HEK293T (cell line): ENCODE measurements around the gene TTC33.
A peak's percentile ranks its signal among the peaks of the same experiment; 100 is the strongest.

ENCODE experiments used
- CTCF ChIA-PET: fragments of 350-600 bp; formaldehyde crosslinking; extraction: SDS; loops from one replicate; lab custom pipeline; 2021; ENCODE audit warnings: antibody characterized with exemption, inconsistent platforms; lab: Yijun Ruan, JAX
- POLR2A ChIA-PET: fragments of 350-600 bp; formaldehyde crosslinking; extraction: SDS; loops from one replicate; lab custom pipeline; 2020; ENCODE audit warnings: antibody characterized with exemption, inconsistent platforms; lab: Yijun Ruan, JAX
- DNase-seq: peaks from one replicate; pipeline ENCODE4 v3.0.0; 2012; ENCODE audit warnings: mixed read lengths; ENCODE audit errors: extremely low spot score
- ARNT ChIP-seq: fragments of 450-650 bp; IDR thresholded peaks from 2 replicates; pipeline ENCODE4 v1.6.1; 2017; ENCODE audit warnings: mild to moderate bottlenecking
- BHLHE40 ChIP-seq: fragments of 450-650 bp; IDR thresholded peaks from 2 replicates; pipeline ENCODE4 v1.6.1; 2016; ENCODE audit warnings: mild to moderate bottlenecking, moderate library complexity, borderline replicate concordance
- CTBP1 ChIP-seq: fragments of 450-650 bp; IDR thresholded peaks from 2 replicates; pipeline ENCODE4 v1.6.1; 2016; ENCODE audit warnings: borderline replicate concordance
- ELF4 ChIP-seq: fragments of 450-650 bp; IDR thresholded peaks from 2 replicates; pipeline ENCODE4 v1.6.1; 2017; ENCODE audit warnings: antibody characterized with exemption
- FOXA1 ChIP-seq: fragments of 450-650 bp; IDR thresholded peaks from 2 replicates; pipeline ENCODE4 v1.6.1; 2016; ENCODE audit warnings: mild to moderate bottlenecking
- FOXK2 ChIP-seq: fragments of 450-650 bp; IDR thresholded peaks from 2 replicates; pipeline ENCODE4 v1.6.1; 2016; ENCODE audit warnings: mild to moderate bottlenecking
- FOXM1 ChIP-seq: fragments of 450-650 bp; IDR thresholded peaks from 2 replicates; pipeline ENCODE4 v1.6.1; 2017; ENCODE audit warnings: mild to moderate bottlenecking, borderline replicate concordance
- HDGF ChIP-seq: fragments of 450-650 bp; IDR thresholded peaks from 2 replicates; pipeline ENCODE4 v1.6.1; 2017; ENCODE audit warnings: antibody characterized with exemption, borderline replicate concordance
- L3MBTL2 ChIP-seq: fragments of 450-650 bp; conservative IDR thresholded peaks from 2 replicates; pipeline ENCODE4 v1.6.1; 2016; ENCODE audit warnings: mild to moderate bottlenecking
- LEF1 ChIP-seq: fragments of 450-650 bp; IDR thresholded peaks from 2 replicates; pipeline ENCODE4 v1.6.1; 2017; ENCODE audit warnings: mild to moderate bottlenecking, borderline replicate concordance
- NFRKB ChIP-seq: fragments of 450-650 bp; IDR thresholded peaks from 2 replicates; pipeline ENCODE4 v1.6.1; 2016; ENCODE audit warnings: mild to moderate bottlenecking, moderate library complexity
- SP1 ChIP-seq: fragments of 450-650 bp; IDR thresholded peaks from 2 replicates; pipeline ENCODE4 v1.6.1; 2017
- SUZ12 ChIP-seq: fragments of 450-650 bp; IDR thresholded peaks from 2 replicates; pipeline ENCODE4 v1.6.1; 2016; ENCODE audit warnings: mild to moderate bottlenecking
- TARDBP ChIP-seq: fragments of 450-650 bp; IDR thresholded peaks from 2 replicates; pipeline ENCODE4 v1.6.1; 2016
- ZNF384 ChIP-seq: fragments of 450-650 bp; IDR thresholded peaks from 2 replicates; pipeline ENCODE4 v1.6.1; 2016
- TF ChIP-seq, protein P1 (sequence below): fragments of 450-650 bp; IDR thresholded peaks from 2 replicates; pipeline ENCODE4 v1.6.1; 2016

TTC33 gene

DNA sequence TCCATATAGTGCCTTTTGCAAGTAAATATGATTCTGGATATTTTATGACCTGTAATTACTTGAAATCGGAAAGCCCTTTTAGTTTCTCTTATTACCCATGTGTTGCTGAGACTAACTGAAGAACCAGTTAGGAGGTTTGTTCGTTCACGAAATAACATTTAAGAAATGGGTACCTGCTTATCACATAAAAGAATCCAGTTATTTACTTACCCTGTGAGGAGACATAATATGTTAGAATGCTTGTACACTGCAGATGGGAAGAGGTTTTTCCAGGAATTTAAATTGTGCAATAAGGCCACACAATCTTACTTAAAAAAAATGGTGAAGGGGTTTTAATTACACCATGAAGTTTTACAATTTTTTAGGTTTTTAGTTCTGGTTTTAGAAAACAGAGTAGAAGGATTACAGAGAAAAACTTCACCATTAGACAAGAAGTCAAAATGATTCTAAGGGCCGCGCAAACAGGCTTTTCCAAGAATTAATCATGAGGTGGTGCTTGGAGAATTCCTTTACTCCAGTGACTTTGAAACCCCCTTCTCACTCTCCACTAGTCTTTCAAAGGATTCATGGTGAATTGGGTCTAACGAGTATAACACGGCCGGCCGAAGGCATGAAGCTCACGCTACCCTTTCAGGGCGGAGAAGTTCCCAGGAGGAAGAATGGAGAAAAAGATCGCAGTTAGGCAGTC lies 77.2 kb downstream of the TTC33 start:
- DNase-seq: no peak
- TF ChIP-seq TARDBP: no peak
- no peak for TF ChIP-seq L3MBTL2
- no peak for TF ChIP-seq SUZ12
- TF ChIP-seq SP1: no peak
- TF ChIP-seq ELF4: no peak
- TF ChIP-seq ARNT: no peak
- TF ChIP-seq HDGF: no peak
- no peak for TF ChIP-seq LEF1
- TF ChIP-seq NFRKB: no peak
- no peak for TF ChIP-seq FOXM1
- no peak for TF ChIP-seq ZNF384
- no peak for TF ChIP-seq CTBP1
- POLR2A ChIA-PET: no interaction called here
- CTCF ChIA-PET: interaction anchor here (0.6 kb wide), 3 partner anchors 18 to 166 kb away, joined by 3 to 5 read pairs (median 5); no protein-coding TSS in a partner anchor

DNA sequence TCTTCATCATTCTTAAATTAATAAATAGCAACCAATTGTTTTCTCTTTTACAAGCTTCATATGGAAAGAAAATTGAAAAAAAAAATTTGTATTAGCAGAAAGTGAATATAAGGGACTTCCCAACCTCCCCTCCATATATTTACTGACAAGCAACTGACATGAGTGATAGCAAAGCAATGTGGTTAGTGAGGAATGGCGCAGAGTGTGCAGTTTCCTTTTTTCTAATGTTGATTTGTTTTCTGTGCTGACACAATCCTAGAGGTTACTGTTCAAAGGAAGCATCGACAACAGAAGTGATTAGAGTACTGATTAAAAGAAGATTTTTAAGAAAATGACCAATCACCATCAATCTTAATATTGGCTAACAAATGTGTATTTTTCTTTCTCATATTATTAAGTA lies 77.7 kb downstream of the TTC33 start:
- DNase-seq: no peak
- no peak for TF ChIP-seq LEF1
- TF ChIP-seq, protein P1, sequence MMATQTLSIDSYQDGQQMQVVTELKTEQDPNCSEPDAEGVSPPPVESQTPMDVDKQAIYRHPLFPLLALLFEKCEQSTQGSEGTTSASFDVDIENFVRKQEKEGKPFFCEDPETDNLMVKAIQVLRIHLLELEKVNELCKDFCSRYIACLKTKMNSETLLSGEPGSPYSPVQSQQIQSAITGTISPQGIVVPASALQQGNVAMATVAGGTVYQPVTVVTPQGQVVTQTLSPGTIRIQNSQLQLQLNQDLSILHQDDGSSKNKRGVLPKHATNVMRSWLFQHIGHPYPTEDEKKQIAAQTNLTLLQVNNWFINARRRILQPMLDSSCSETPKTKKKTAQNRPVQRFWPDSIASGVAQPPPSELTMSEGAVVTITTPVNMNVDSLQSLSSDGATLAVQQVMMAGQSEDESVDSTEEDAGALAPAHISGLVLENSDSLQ: no peak
- TF ChIP-seq SUZ12: no peak
- TF ChIP-seq SP1: no peak
- no peak for TF ChIP-seq L3MBTL2
- TF ChIP-seq HDGF: no peak
- no peak for TF ChIP-seq CTBP1
- no peak for TF ChIP-seq BHLHE40
- no peak for TF ChIP-seq FOXM1
- ChIA-PET CTCF (no interaction called here), POLR2A (no interaction called here)

DNA sequence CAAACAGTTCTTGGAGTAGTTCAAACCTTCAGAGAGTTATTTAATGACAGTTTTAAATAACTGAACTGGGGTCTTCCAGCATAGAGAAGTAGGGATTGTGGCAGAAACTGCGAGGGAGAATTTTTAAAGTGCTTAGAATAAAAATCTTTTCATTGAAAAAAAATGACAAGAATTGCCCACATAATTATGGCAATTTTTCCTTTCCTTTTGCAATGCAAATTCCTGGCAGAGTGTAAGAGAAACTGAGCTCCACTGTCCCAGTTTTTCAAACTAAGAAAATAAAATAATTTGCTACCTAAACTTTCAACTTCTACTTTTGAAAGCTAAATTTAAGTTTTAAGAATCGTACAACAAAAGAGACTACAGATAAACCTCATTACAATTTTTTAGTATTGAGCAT lies 78.3 kb downstream of the TTC33 start:
- no peak for DNase-seq
- TF ChIP-seq, protein P1: no peak
- TF ChIP-seq BHLHE40: no peak
- TF ChIP-seq ZNF384: no peak
- TF ChIP-seq SUZ12: no peak
- TF ChIP-seq L3MBTL2: no peak
- TF ChIP-seq SP1: no peak
- ChIA-PET CTCF (no interaction called here), POLR2A (no interaction called here)

DNA sequence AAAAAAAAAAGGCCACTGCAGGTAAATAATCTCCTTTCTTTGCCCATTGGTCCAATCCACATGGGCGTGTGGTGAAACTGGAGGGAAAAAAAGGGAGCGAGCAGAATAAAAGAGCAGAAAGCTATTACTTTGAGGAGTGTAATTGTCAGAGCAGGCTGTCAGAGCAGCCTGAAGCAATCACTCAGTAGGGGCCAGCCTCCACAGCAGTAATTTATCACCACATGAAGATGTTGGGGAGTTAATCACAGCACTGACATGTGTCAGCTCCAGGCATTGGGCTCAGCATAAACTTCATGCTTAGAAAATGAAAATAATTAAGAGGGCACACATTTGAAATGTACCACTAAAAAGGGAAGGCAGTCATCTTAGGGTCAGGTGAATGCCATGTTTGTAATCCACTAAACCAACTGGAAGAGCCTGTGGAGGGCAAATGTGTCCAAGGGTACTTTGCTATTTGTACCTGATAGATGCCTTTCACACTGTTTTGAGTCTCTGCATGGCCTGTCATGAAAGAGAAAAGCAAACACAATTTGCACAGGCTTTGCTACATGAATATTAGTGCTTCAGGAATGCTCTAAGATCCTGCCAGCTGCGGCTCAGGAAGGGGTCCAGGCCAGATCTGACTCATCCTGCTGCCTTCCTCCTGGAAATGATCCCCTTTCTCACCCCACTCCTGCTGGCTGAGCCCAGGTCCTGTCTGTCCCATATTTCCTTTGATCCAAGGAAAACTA lies 79.0 kb downstream of the TTC33 start:
- ChIA-PET POLR2A (no interaction called here), CTCF (no interaction called here)
- no peak for DNase-seq
- TF ChIP-seq, protein P1: peak; percentile 73
- TF ChIP-seq FOXK2: no peak

DNA sequence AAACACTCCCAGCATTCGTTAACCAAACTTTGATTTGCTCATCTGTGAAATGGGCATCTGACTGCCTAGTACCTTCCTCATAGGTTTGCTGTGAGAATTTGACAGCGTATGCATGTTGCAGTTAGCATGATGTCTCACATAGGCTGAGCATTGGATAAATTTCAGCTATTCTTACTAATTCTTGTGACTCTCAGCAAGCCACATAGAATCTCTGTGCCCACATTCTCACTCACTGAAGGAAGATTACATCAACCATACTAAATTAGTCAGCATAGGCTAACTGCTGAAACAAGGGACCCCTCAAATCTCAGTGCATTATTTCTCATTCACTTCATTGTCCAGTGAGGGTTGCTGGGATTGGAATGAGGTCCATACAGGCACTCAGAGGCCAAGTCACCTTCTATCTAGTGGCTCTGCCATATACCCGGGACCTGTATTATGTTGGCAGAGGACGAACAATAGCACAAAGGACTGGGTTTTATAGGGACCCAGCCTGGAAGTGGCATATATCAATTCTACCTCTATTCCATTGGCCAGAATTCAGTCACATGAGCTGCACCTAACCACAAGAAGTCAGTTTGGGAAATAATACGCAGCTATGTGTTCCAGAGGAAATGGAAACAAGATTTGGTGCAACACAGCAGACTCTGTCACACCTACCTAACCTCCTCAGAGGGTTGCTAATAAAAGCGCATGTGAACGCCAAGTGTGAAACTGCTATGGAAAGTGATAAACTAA lies 80.2 kb downstream of the TTC33 start:
- DNase-seq: no peak
- TF ChIP-seq L3MBTL2 (no peak), CTBP1 (no peak), FOXA1 (no peak), ZNF384 (no peak), SUZ12 (no peak), NFRKB (no peak), BHLHE40 (no peak), ELF4 (no peak), ARNT (no peak), LEF1 (no peak), SP1 (no peak), FOXK2 (no peak), TARDBP (no peak), FOXM1 (no peak), HDGF (no peak)
- TF ChIP-seq, protein P1: no peak
- ChIA-PET CTCF (no interaction called here), POLR2A (interaction anchor here (0.6 kb wide), 1 partner anchor 668 kb away, joined by 4 read pairs; no protein-coding TSS in a partner anchor)
